TTC549 (cell line): Measurements from ENCODE around the gene TRIM3.

Experiments used
- FAIRE-seq: peaks from 2 replicates; lab custom pipeline; 2012; peaks lifted over from hg19 to GRCh38; lab: Jason Lieb, UNC

TRIM3 gene

DNA sequence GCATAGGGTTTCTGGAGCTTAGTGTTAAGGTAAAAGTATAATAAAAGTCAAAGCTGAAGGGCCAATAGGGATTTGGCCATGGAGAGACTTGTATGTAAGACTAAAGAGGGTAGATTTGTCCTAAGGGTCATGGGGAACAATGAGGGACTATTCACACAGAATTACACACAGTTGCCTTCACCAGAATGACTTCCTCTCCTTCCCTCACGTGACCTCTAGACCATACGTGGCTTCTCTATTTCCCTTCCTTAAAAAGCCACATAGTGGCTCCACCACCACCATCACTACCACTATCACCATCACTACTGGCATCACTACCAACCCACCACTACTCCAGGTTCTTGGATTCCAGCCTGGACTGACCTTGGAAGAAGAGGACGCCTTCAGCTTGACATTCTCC lies 35.7 kb downstream of the TRIM3 start:
- FAIRE-seq, result no peak

- no peak for FAIRE-seq
Measured at GRCh38 chr11:6437423-6437822, 36.3 kb downstream of the TRIM3 start.

- FAIRE-seq, result no peak
Measured at GRCh38 chr11:6433998-6434660, 39.6 kb downstream of the TRIM3 start.

- FAIRE-seq, result no peak
Measured at GRCh38 chr11:6431861-6432260, 41.9 kb downstream of the TRIM3 start.

- no peak for FAIRE-seq
Measured at GRCh38 chr11:6427516-6427915, 46.2 kb downstream of the TRIM3 start.

- no peak for FAIRE-seq
Measured at GRCh38 chr11:6420677-6421076, 53.1 kb downstream of the TRIM3 start.

DNA sequence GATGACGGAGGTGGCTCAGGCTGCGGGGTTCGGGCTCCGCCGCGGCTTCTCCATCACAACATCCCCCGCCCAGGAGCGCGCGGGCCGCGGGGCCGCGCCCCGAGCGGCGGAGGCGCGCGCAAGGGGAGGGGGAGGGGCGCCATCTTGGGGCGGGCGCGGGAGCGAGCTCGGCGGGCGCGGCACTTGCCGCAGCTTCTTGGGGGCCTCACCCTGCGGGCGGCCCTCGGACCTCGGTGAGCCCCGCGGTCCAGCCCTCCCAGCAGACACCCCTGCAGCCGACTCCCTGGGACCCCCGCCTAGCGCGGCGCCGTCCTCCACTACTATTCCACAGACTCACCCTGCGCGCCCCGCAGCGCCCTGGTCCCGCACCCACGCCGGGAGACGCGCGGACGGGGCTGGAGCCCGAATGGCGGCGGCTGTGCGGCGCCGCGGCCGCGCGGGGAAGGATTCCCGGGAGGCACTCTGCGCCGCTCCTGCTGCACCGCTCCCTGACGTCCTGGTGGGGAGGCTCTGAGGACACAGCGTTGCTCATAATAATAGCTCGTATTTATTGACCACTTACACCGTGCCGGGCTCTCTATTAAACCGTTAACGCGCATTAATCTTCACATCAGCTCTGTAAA lies 54.6 kb downstream of the TRIM3 start, which contains the start of gene APBB1:
TSS of gene APBB1 (minus strand) at position 86 of the 623 bp plus-strand sequence. CDS start 7,747 bp downstream, outside the sequence.
- no peak for FAIRE-seq

- FAIRE-seq, result no peak
Measured at GRCh38 chr11:6418557-6419008, 55.2 kb downstream of the TRIM3 start.

DNA sequence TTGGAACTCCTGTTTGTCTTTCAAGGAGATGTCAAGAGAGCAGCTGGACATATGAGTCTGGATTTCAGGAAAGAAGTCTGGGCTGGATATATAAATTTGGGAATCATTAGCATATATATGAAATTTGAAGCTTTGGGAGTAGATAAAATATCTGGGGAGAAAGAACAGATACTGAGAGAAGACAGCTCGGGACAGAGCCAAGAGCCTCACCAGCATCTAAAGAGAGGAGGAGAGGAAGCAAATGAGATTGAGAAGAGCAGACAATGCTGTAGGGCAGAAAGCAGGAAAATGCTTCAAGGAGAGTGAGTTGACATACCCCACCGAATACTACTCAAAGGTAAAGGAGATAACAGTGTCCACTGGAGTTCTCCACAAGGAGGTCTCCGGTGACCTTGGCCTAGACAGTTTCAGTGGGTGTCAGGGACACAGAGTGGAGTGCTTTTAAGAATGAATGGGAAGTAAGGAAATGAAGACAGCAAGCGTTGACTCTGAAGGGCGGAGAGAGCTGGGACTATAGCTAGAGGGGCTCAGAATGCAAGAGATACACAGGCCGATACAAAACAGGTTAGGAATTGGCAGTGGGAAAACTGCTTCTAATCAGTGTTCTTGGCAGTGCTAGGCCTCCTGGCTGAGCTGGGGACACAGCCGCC lies 55.7 kb downstream of the TRIM3 start:
- FAIRE-seq, result no peak

DNA sequence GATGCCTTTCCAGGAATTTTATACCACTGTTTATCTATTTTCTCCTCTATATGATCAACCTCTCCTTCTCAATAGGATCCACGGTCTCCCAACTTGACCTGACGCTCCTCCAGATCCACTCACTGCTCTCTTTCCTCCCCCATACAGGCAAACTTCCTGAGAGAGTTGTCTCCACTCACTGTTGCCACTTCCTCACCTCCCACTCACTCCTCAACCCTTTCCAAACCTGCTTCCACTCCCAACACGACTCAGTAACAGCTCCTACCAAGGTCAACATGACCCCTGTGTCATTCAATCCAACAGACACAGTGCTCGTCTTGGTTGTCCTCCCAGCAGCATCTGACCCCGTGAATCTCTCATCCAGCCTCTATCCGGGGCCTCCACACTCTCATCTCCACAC lies 57.9 kb downstream of the TRIM3 start:
- FAIRE-seq, result no peak

GRCh38 chr11:6414874-6415328 lies 58.8 kb downstream of the TRIM3 start:
- FAIRE-seq, result no peak

DNA sequence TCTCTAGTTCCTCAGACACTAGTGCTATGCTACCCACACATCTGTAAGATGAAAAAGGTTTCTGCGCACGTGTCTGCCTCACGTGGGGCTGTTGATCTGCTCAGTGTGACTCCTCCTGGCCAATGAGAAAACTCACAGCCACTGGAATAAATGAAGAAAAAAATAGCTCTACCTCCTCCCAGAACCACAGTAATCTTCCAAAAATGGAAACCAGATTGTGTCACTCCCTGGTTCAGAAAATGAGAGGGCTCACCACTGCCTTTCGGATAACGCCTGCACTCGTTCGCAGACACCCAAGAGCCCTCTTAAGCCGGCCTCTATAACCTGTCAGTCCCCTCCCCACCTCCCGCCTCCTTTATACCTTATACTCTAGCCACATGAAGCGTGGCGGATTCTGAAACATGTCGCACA lies 59.9 kb downstream of the TRIM3 start:
- no peak for FAIRE-seq

- no peak for FAIRE-seq
Measured at GRCh38 chr11:6411594-6412031, 62.1 kb downstream of the TRIM3 start.

GRCh38 chr11:6410695-6411430 lies 62.9 kb downstream of the TRIM3 start:
- no peak for FAIRE-seq

GRCh38 chr11:6406370-6406769 lies 67.4 kb downstream of the TRIM3 start:
- no peak for FAIRE-seq

GRCh38 chr11:6405846-6406245 lies 67.9 kb downstream of the TRIM3 start:
- no peak for FAIRE-seq

GRCh38 chr11:6405052-6405667 lies 68.6 kb downstream of the TRIM3 start:
- no peak for FAIRE-seq

GRCh38 chr11:6404342-6405051 lies 69.2 kb downstream of the TRIM3 start:
- FAIRE-seq, result no peak

DNA sequence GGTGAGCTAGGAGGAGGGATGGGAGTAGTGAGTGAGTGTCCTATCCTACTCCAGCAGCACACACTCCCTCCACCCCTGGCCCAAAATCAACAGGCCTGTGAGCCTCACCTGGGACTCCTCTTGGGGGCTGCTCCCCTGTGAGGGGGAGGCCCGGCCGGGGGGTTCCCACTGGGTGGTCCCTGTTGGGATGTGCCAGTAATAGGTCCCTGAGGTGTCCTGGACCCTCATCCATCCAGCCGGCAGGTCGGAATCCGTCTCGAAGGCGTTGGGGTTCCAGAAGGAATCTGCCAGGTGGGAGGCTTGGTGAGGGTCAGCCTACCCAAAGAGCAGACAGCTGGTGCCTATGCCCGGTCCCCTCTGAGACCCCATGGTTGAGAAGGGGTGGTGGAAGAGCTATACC lies 70.2 kb downstream of the TRIM3 start:
- FAIRE-seq, result no peak

DNA sequence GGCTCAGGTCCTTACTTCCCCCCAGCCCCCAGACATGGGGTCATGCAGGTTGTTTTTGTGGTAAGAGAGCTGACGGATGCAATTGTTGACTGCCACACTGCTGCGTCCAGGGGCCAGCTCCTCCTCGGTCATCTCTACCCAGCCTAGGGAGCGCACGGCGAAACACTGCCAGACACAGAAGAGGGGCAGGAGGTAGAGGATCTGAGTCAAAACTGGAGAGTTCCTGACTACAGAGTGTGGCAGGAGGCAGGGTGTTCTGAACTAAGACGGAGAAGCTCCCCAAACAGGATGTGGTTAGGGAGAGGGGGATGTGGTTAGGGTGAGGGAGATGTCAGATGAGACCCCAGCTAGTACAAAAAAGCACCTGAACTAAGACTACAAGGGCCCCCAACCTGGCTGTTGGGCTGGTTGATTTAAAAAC lies 71.2 kb downstream of the TRIM3 start:
- no peak for FAIRE-seq

- FAIRE-seq, result no peak
Measured at GRCh38 chr11:6402061-6402470, 71.7 kb downstream of the TRIM3 start.
